ENCODE data around the gene EDEM3. TPM values are rescaled to one million over a fixed set of nuclear protein-coding genes. Genes with fewer than 3 reads are reported as not detected.
"Not testable (repeated sequence)": the region's sequence is repeated elsewhere in the genome, so short reads cannot be mapped to it uniquely, and the experiment has no call there.

The EDEM3 gene
- total RNA-seq, 1 experiment from 2014 or later, result 44.5 TPM

- no peak for DNase-seq
- no peak overlapping the region for H3K4me3 Mint-ChIP-seq (ENCODE audit: low read depth, unreplicated experiment)
- no peaks in the 10 kb centered on the region for H3K27me3 Mint-ChIP-seq (ENCODE audit: unreplicated experiment)
- H3K27ac Mint-ChIP-seq (ENCODE audit: unreplicated experiment), result no peak overlapping the region
- no peak for TF ChIP-seq CTCF (IDR thresholded peaks at IDR 0.05; ENCODE audit: unreplicated experiment)
- CTCF ChIA-PET, result no interaction called here
- H3K4me1 Mint-ChIP-seq (ENCODE audit: low read depth, unreplicated experiment), result no peaks in the 10 kb centered on the region
- H3K9me3 Mint-ChIP-seq (ENCODE audit: low read depth, unreplicated experiment), result no peaks in the 10 kb centered on the region
- BruUV-seq (replicated peaks), result no TSS peak
- intact Hi-C loops (cut with micrococcal nuclease; ENCODE audit: unreplicated experiment), result no loop called here
- peaks cover 5% of the 10 kb centered on the region for H3K36me3 Mint-ChIP-seq (ENCODE audit: insufficient read depth, unreplicated experiment)
Observed at GRCh38 chr1:184684285-184685074, 70.2 kb downstream of the EDEM3 start.

- no peak overlapping the region for H3K27ac Mint-ChIP-seq (ENCODE audit: unreplicated experiment)
- no peaks in the 10 kb centered on the region for H3K36me3 Mint-ChIP-seq (ENCODE audit: insufficient read depth, unreplicated experiment)
- no peak overlapping the region for H3K4me3 Mint-ChIP-seq (ENCODE audit: low read depth, unreplicated experiment)
- no peaks in the 10 kb centered on the region for H3K4me1 Mint-ChIP-seq (ENCODE audit: low read depth, unreplicated experiment)
- intact Hi-C loops (cut with micrococcal nuclease; ENCODE audit: unreplicated experiment), result no loop called here
- BruUV-seq (replicated peaks), result no TSS peak
- no peak for DNase-seq
- no peak for TF ChIP-seq CTCF (IDR thresholded peaks at IDR 0.05; ENCODE audit: unreplicated experiment)
- no peaks in the 10 kb centered on the region for H3K9me3 Mint-ChIP-seq (ENCODE audit: low read depth, unreplicated experiment)
- CTCF ChIA-PET, result no interaction called here
- H3K27me3 Mint-ChIP-seq (ENCODE audit: unreplicated experiment), result no peaks in the 10 kb centered on the region
Observed at GRCh38 chr1:184682956-184683355, 71.7 kb downstream of the EDEM3 start.

GRCh38 chr1:184680611-184681225, 73.9 kb downstream of the EDEM3 start:
- BruUV-seq (replicated peaks); H3K4me1 Mint-ChIP-seq (ENCODE audit: low read depth, unreplicated experiment); DNase-seq; H3K36me3 Mint-ChIP-seq (ENCODE audit: insufficient read depth, unreplicated experiment); intact Hi-C loops (cut with micrococcal nuclease; ENCODE audit: unreplicated experiment); H3K9me3 Mint-ChIP-seq (ENCODE audit: low read depth, unreplicated experiment); H3K27ac Mint-ChIP-seq (ENCODE audit: unreplicated experiment); H3K4me3 Mint-ChIP-seq (ENCODE audit: low read depth, unreplicated experiment); H3K27me3 Mint-ChIP-seq (ENCODE audit: unreplicated experiment); CTCF ChIA-PET: not testable (repeated sequence)

- BruUV-seq (replicated peaks); CTCF ChIA-PET; DNase-seq; H3K9me3 Mint-ChIP-seq (ENCODE audit: low read depth, unreplicated experiment); H3K4me3 Mint-ChIP-seq (ENCODE audit: low read depth, unreplicated experiment); H3K27ac Mint-ChIP-seq (ENCODE audit: unreplicated experiment); H3K4me1 Mint-ChIP-seq (ENCODE audit: low read depth, unreplicated experiment); H3K36me3 Mint-ChIP-seq (ENCODE audit: insufficient read depth, unreplicated experiment); H3K27me3 Mint-ChIP-seq (ENCODE audit: unreplicated experiment): not testable (repeated sequence)
- intact Hi-C loops (cut with micrococcal nuclease; ENCODE audit: unreplicated experiment), result loop anchor here (5.0 kb wide), 1 partner anchor 432 kb away; no protein-coding TSS in a partner anchor
Observed at GRCh38 chr1:184679472-184679871, 75.2 kb downstream of the EDEM3 start.

GRCh38 chr1:184677344-184677743, 77.3 kb downstream of the EDEM3 start:
- BruUV-seq (replicated peaks), result no TSS peak
- TF ChIP-seq CTCF (IDR thresholded peaks at IDR 0.05; ENCODE audit: unreplicated experiment), result no peak
- DNase-seq, result no peak
- Mint-ChIP-seq H3K4me3 (ENCODE audit: low read depth, unreplicated experiment) (no peak overlapping the region), H3K36me3 (ENCODE audit: insufficient read depth, unreplicated experiment) (no peaks in the 10 kb centered on the region), H3K4me1 (ENCODE audit: low read depth, unreplicated experiment) (no peaks in the 10 kb centered on the region), H3K9me3 (ENCODE audit: low read depth, unreplicated experiment) (no peaks in the 10 kb centered on the region), H3K27me3 (ENCODE audit: unreplicated experiment) (no peaks in the 10 kb centered on the region), H3K27ac (ENCODE audit: unreplicated experiment) (no peak overlapping the region)
- intact Hi-C loops (cut with micrococcal nuclease; ENCODE audit: unreplicated experiment), result loop anchor here (5.0 kb wide), 1 partner anchor 430 kb away; no protein-coding TSS in a partner anchor
- CTCF ChIA-PET, result interaction anchor here (2.5 kb wide), 1 partner anchor 13 kb away, joined by 7 read pairs; no protein-coding TSS in a partner anchor
